GM04503 (cell line): Measurements from ENCODE around the gene DYNC1LI1.

ENCODE experiments used
- DNase-seq: peaks from one replicate; pipeline ENCODE4 v3.0.0-alpha.2; 2012; ENCODE audit warnings: low read depth

Gene DYNC1LI1

DNA sequence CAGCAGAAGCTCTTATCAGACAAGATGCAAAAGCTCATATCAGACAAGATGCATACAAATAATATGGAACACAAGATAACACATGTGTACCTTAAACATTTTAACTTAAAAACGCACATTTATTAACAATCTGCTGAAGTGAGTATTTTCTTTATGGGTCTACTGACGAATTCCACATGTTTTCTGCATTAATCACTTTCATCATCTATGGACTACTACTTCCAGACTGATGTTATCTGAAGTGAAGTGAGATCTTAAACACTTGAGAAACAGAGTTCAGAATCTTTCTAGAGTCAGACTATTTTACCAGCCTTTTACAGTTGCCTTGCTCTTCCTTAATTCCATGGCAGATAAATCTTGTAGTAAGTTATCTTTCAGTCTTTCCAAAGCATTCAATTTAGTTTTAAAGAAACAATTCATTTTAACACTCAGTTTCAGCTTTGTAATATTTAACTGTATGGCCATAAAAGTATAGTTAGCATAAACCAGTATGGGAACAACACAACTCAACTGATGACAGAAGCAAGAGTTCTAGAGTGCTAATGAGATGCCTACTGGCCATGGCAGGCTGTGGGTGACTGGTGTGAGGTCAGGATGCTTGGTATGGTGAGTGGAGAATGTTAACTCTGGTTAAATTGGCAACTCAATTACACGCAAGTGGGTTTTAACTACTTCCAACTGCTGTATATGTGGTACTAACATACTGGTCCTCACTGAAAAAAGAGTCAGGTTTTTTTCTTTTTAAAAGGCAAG is 77.8 kb downstream of the DYNC1LI1 start:
- DNase-seq = no peak

DNA sequence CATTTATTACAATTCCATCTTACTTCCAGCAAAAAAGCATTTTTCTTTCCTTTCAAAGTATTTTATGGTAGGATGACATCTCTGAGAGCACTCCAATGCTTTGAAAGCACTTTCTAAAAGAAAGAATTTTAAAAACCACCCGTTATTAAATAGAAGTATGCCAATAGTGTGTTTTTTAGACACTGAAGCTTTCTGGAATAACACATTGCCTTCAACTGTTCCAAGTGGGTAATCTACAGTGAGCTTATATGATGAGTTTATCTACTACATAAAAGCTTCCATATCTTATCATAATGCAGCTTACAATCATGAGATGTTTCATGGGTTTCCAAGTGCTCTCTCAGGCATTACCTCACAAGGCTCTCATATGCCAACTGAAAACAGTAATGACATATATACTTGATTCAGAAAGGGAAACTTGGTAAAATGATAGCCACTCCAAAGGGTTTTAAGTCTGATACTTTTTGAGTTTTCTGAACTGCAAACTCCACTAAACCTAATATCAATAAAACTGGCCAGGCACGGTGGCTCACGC is 82.1 kb downstream of the DYNC1LI1 start:
- no peak for DNase-seq

GRCh38 chr3:32487781-32488473 is 82.7 kb downstream of the DYNC1LI1 start:
- DNase-seq = no peak

- DNase-seq = no peak
These were observed 86.2 kb downstream of the DYNC1LI1 start for GRCh38 chr3:32484436-32484835.

- no peak for DNase-seq
These were observed 86.9 kb downstream of the DYNC1LI1 start for GRCh38 chr3:32483772-32484171.

GRCh38 chr3:32482693-32483092 is 88.0 kb downstream of the DYNC1LI1 start:
- no peak for DNase-seq

GRCh38 chr3:32481791-32482631 is 88.6 kb downstream of the DYNC1LI1 start:
- DNase-seq = no peak

- no peak for DNase-seq
These were observed 90.1 kb downstream of the DYNC1LI1 start for GRCh38 chr3:32480604-32481003.
